Pancreas (tissue), 10 donors: Measurements from ENCODE around the gene DSG3. TPM values are rescaled to one million over a fixed set of nuclear protein-coding genes. Genes with fewer than 3 reads are reported as not detected.
"Not testable (repeated sequence)": the region's sequence is repeated elsewhere in the genome, so short reads cannot be mapped to it uniquely, and the experiment has no call there.

Experiments used
- ATAC-seq, 4 donors: fragments of 200-7000 bp; cut with Tn5 transposase; one replicate each; pipeline versions ENCODE4 v1.8.0 to v1.9.1; 2020; ENCODE audit warnings: mild to moderate bottlenecking in 4 of 4, moderate library complexity in 4 of 4
- DNase-seq, 6 donors: peaks; one replicate each; pipeline ENCODE4 v3.0.0-alpha.2; 2020
- FAIRE-seq: peaks from 2 replicates; lab custom pipeline; 2012; peaks lifted over from hg19 to GRCh38; lab: Jason Lieb, UNC
- H3K27ac ChIP-seq, 4 donors: fragments of 200-600 bp; sonication (generic); 1 replicate in 3 of 4; 2 replicates in 1 of 4; pipeline versions ENCODE4 v1.5.0 to v1.8.0; 2020
- H3K27me3 ChIP-seq, 4 donors: fragments of 200-600 bp; one replicate each; pipeline ENCODE4 v1.8.0; 2021
- H3K36me3 ChIP-seq, 3 donors: fragments of 200-600 bp; sonication (generic) in 1 of 3; one replicate each; pipeline versions ENCODE4 v1.5.0 to v1.8.0; 2020 to 2021
- H3K4me1 ChIP-seq, 3 donors: fragments of 200-600 bp; one replicate each; pipeline ENCODE4 v1.8.0; 2021
- H3K4me3 ChIP-seq, 4 donors: fragments of 200-600 bp; sonication (generic) in 2 of 4; one replicate each; pipeline versions ENCODE4 v1.5.0 to v1.8.0; 2020 to 2021
- H3K9me3 ChIP-seq, 4 donors: fragments of 200-600 bp; one replicate each; pipeline ENCODE4 v1.8.0; 2021
- WGBS, 2 donors: extraction: QIAGEN DNeasy Blood & Tissue Kit; methylation state at CpG; one replicate each; pipeline ENCODE4 v1.1.7; 2013; 5-methylcytosine and 5-hydroxymethylcytosine counted together
- intact Hi-C, 3 donors: fragments of 100-400 bp; cut with DNase I; formaldehyde crosslinking; loops; one replicate each; pipeline versions ENCODE4 v1.11.1 to v1.14.2; 2022
- polyA plus RNA-seq, 2 donors: library from polyadenylated mRNA; stranded (reverse); fragments of 200-250 nt; gene quantifications; one replicate each; pipeline ENCODE4 v1.2.3, GENCODE V29; 2013
- total RNA-seq, 6 donors: library from RNA; stranded (reverse); fragmentation: NEBNext Ultra II Directional in 4 of 6; extraction: Animal tissue kit (Norgen Biotek cat#: 25700) in 4 of 6; gene quantifications; one replicate each; pipeline versions ENCODE4 v1.2.1 to v1.2.4, GENCODE V29; 2021 to 2023
- TF ChIP-seq, protein P1 (sequence below), 4 donors: fragments of 200-600 bp; sonication (generic) in 3 of 4; IDR thresholded peaks; one replicate each; pipeline versions ENCODE4 v1.5.0 to v1.8.0; 2021; ENCODE audit warnings: antibody characterized with exemption in 4 of 4
- donor health status: healthy with polysubstance abuse.
- donor health status: DM: no; HTN: no; CAD: no; lungs with moderate emphysema.
- donor health status: DM: no; HTN: no; CAD: no.
- donor health status: control.
- donor health status: control.
- donor health status: Bipolar disorder and iron deficiency.
- donor health status: DM: yes; HTN: yes; CAD: no.
- donor health status: DM: no; HTN: no; CAD: no.
- donor health status: DM: no; HTN: no; CAD: no.
- donor health status: DM: yes; HTN: yes; CAD: no.

Gene DSG3
- total and polyA plus RNA-seq, 8 donors, result 0.02 TPM; not detected in 7

DNA sequence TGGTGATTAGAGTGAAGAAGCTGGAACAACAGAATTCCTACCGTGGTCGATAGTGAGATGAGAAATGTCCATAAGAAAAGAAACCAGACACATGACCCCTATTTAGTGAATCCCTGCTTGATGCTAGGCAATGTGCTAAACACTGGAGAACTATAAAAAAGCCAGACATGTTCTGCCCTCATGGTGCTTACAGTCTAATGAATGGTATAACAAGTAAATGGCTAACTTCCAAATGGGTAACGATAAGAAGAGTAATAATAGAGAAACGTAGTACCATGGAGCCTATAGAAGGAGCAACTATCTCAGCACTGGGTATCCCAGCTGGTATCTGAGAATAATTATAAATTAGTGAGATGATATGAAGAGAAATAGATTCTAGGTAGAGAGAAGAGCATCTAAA is 55.5 kb downstream of the DSG3 start:
- H3K4me1 ChIP-seq, result peaks cover 3 to 17% (median 7%) of the 10 kb centered on the region in 3 donors
- H3K27ac ChIP-seq, result no peak overlapping the region
- no peaks in the 10 kb centered on the region for H3K36me3 ChIP-seq
- 96 to 97% methylated on average over 4 of the region's 4 CpGs for WGBS, 2 donors
- FAIRE-seq, result no peak
- TF ChIP-seq, protein P1, sequence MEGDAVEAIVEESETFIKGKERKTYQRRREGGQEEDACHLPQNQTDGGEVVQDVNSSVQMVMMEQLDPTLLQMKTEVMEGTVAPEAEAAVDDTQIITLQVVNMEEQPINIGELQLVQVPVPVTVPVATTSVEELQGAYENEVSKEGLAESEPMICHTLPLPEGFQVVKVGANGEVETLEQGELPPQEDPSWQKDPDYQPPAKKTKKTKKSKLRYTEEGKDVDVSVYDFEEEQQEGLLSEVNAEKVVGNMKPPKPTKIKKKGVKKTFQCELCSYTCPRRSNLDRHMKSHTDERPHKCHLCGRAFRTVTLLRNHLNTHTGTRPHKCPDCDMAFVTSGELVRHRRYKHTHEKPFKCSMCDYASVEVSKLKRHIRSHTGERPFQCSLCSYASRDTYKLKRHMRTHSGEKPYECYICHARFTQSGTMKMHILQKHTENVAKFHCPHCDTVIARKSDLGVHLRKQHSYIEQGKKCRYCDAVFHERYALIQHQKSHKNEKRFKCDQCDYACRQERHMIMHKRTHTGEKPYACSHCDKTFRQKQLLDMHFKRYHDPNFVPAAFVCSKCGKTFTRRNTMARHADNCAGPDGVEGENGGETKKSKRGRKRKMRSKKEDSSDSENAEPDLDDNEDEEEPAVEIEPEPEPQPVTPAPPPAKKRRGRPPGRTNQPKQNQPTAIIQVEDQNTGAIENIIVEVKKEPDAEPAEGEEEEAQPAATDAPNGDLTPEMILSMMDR (IDR thresholded peaks at IDR 0.05), result no peak
- intact Hi-C loops, result no loop called here
- H3K4me3 ChIP-seq, result no peak overlapping the region
- DNase-seq, result no peak
- H3K27me3 ChIP-seq, result no peaks in the 10 kb centered on the region
- ATAC-seq, result no peak
- H3K9me3 ChIP-seq, result no peaks in the 10 kb centered on the region

DNA sequence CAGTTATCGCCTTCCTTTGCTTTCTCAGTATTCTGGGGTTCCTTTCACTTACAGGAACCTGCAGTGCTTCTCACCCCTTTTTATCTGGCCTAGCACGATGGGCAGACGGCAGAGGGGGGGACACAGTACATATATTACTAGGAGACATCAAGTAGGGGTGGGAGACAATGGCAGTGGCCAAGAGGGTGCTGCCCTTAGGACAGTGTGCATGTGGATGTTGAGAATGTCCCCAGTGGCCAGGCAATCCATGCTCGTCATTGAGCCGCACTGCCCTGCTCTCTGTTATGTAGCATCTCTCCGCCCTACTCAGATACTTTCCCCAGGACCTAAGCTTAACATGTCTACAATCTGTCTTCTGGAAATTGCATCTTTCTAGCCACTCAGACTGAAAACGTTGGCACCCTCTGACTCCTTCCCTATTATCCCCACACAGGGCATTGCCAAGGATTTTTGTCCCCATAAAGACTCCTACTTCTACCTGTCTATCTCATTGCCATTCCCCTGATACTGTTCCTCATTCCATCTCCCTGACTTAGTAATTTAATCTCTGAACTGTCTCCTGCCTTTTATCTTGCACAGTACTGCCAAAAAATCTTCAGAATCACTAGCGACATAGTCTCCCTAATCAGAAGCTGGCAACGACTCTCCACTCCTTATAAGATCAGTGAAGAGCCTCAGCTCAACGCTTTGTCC is 57.1 kb downstream of the DSG3 start:
- no peaks in the 10 kb centered on the region for H3K36me3 ChIP-seq
- TF ChIP-seq, protein P1 (IDR thresholded peaks at IDR 0.05), result no peak
- no peaks in the 10 kb centered on the region for H3K27me3 ChIP-seq
- H3K27ac ChIP-seq, result no peak overlapping the region
- no peak overlapping the region for H3K4me3 ChIP-seq
- WGBS, 2 donors, result 62 to 68% methylated on average over 10 of the region's 10 CpGs
- peaks cover 2 to 14% (median 8%) of the 10 kb centered on the region in 3 donors for H3K4me1 ChIP-seq
- DNase-seq (no peak), ATAC-seq (peak in 1 of 4 donors; percentile 32), FAIRE-seq (no peak)
- H3K9me3 ChIP-seq, result no peaks in the 10 kb centered on the region
- intact Hi-C loops, result no loop called here

DNA sequence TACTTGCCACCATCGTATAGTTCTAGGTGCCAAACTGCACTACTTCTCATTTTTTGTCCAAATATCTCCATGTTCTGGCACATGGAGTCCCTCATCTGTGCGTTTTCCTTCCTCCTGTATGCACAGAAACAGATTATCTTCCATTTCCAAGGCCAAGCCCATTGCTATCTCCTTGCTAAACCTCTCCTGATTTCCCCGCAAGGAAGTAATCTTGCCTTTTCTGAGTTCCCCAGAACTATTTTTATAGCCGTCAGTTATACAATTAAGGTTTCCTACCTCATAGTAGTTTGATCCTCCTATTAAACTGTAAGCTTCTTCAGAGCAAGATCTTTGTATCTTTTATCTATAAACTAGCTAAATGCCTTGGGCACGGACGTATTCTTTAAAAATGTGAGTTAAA is 57.6 kb downstream of the DSG3 start:
- Histone ChIP-seq H3K27ac (no peak overlapping the region), H3K9me3 (no peaks in the 10 kb centered on the region), H3K4me3 (no peak overlapping the region), H3K27me3 (no peaks in the 10 kb centered on the region), H3K36me3 (no peaks in the 10 kb centered on the region), H3K4me1 (peaks cover 0 to 12% (median 10%) of the 10 kb centered on the region in 3 donors)
- 31 to 39% methylated on average over 6 of the region's 6 CpGs for WGBS, 2 donors
- ATAC-seq (peak in 1 of 4 donors; percentile 47), DNase-seq (no peak), FAIRE-seq (no peak)
- TF ChIP-seq, protein P1 (IDR thresholded peaks at IDR 0.05), result no peak
- intact Hi-C loops, result no loop called here

DNA sequence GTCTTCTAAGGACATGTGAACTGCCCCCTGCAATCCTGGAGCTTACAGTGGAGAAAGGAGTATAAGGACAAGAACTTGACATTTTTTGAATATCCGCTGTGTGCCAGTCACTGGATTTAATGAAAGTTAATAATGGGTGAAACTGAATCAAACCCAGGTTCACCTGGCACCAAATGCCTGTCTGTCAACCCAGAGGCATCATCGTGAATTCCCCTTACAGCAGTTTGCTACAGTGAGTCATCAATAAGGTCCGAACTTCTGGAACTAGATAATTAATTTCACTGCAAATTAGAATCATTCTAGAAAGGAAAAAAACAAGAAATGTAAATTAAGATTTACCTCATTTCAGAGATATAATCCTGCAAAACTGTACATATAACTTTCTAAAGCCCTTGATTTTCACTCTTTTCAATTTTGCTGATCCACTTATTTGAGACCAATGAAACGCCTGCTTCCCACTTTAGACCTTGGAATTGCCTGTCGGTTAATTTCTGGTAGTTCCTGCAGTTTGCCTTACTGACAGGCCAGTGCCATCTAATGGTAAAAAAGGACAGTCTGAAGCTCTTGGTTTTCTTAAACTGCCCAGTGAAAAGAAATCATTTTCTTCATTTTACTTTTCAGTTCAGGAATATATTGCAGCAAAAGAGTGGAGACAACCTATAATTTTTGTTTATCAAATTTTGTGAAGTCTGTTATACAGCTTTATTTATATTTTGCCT is 58.6 kb downstream of the DSG3 start:
- ATAC-seq (peak in 3 of 4 donors; percentile 48 to 60 (median 58)), DNase-seq (no peak), FAIRE-seq (no peak)
- Histone ChIP-seq H3K9me3 (no peaks in the 10 kb centered on the region), H3K4me1 (peaks cover 0 to 16% (median 16%) of the 10 kb centered on the region in 3 donors), H3K4me3 (no peak overlapping the region), H3K27me3 (no peaks in the 10 kb centered on the region), H3K27ac (no peak overlapping the region), H3K36me3 (no peaks in the 10 kb centered on the region)
- TF ChIP-seq, protein P1 (IDR thresholded peaks at IDR 0.05), result no peak
- intact Hi-C loops, result no loop called here
- 59 to 69% methylated on average over 5 of the region's 5 CpGs for WGBS, 2 donors

DNA sequence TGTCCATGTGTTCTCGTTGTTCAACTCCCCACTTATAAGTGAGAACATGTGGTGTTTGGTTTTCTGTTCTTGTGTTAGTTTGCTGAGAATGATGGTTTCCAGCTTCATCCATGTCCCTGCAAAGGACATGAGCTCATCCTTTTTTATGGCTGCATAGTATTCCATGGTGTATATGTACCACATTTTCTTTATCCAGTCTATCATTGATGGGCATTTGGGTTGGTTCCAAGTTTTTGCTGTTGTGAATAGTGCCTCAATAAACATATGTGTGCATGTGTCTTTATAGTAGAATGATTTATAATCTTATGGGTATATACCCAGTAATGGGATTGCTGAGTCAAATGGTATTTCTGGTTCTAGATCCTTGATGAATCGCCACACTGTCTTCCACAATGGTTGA is 59.6 kb downstream of the DSG3 start:
- intact Hi-C loops, FAIRE-seq, H3K4me3 ChIP-seq, H3K27ac ChIP-seq, ATAC-seq, H3K36me3 ChIP-seq, DNase-seq, H3K9me3 ChIP-seq, H3K27me3 ChIP-seq: not testable (repeated sequence)
- H3K4me1 ChIP-seq, result peaks cover 0 to 16% (median 16%) of the 10 kb centered on the region in 3 donors
- 96 to 99% methylated on average over 2 of the region's 2 CpGs for WGBS, 2 donors
